ENCODE measurements around the gene TRAF3.
A peak's percentile ranks its signal among the peaks of the same experiment; 100 is the strongest.
"Not testable (repeated sequence)": the region's sequence is repeated elsewhere in the genome, so short reads cannot be mapped to it uniquely, and the experiment has no call there.

The TRAF3 gene

DNA sequence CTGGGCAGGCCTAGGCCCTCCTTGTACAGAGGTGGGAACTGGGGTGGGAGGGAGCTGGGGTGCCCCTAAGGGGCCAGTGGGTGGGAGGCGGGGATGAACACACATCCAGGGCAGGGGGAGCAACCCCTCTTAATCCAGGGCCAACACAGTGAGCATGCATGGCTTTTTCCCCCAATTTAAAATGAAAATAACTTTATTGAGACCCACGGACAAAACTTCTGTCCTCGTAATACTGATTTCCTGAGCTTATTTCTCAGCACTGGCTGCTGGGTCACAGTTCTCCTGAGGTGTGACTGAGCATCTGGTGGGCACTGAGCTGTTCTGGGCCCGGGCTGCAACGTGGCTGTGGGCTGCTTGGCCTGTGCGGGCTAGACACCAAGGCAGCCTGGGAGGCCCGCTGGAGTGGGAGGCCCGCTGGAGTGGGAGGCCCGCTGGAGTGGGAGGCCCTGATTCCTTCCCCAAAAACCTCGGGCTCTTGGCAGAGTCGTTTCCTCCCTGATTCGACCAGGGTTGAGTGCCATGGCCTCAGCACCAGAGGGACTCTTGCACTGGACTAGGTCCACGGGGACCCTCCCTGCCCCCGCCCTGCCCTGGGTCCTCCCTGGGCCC lies 24.9 kb upstream of the TRAF3 start:
- DNase-seq: no peak

DNA sequence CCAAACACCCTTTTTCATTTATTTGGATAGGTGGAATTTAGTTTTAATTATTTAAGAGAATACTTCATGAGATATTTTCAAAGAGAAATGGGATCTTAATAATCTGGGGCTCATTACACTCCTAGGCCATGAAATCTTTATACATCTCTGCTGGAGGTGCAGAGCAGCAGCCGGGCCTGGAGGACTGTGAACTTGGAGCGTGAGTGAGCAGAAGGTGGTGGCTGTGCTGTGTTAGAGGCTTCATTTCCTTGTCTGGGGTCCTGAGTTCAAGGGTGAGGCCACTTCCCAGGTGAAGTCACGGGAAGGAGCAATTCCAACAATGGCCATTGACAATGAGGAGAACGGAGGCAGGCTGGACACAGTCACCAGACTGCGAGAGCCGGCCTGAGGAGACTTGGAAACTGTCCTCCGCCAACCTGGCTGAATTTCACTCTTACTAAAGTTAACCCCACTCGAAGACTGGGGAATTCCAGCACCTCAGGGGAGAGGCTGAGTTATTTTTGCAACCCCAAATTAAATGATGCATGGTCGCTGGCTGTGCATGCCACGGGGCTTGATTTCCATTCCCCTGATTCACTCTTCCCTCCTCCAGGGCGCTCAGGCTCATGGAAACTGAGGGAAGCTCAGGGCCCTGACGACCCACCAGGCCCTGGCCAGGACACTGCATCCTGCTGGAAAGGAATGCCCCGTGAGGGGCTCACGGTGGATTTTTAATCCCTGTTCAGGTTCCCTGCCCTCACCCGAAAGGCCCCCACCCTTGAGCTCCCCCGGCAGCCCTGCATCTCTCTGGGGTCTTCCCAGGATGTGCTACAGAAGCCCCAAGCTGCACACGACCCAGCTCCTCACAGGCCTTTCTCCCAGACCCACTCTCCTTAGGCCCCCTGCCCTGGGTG lies 22.6 kb upstream of the TRAF3 start:
- no peak for DNase-seq

DNA sequence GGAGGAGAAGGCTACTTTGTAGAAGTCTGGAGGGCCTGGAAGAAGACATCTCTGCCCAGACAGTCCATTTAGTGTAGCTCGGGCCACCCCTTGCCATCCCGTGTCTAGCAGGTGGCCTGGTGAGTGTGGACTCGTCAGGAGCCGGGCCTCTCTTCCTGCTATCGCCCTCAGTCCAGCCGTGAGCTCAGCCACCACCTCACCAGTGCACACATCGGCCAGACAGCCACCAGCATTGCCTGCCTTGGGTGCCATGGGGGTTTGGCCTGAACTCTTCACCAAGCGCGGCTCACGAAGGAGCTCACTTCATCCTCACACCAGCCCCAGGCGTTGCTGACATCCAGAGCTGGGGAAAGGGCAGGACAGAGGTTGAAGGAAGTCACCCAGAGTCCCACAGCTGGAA lies 19.6 kb upstream of the TRAF3 start:
- DNase-seq: no peak

DNA sequence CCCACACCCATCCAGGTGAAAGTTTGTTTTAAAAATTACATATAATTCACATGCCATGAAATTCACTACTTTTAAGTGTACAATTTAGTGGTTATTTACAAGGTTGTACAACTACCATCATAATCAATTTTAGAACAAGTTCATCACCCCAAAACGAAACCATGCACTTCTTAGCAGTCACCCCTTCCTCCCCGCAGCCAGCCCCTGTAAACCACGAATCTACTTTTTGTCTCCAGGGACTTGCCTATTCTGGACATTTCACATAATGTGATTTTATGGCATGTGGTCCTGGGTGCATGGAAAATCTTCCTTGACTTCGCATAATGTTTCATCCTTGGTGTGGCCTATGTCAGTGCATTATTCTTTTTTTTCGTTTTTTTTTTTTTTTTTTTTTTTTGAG lies 19.2 kb upstream of the TRAF3 start:
- no peak for DNase-seq

DNA sequence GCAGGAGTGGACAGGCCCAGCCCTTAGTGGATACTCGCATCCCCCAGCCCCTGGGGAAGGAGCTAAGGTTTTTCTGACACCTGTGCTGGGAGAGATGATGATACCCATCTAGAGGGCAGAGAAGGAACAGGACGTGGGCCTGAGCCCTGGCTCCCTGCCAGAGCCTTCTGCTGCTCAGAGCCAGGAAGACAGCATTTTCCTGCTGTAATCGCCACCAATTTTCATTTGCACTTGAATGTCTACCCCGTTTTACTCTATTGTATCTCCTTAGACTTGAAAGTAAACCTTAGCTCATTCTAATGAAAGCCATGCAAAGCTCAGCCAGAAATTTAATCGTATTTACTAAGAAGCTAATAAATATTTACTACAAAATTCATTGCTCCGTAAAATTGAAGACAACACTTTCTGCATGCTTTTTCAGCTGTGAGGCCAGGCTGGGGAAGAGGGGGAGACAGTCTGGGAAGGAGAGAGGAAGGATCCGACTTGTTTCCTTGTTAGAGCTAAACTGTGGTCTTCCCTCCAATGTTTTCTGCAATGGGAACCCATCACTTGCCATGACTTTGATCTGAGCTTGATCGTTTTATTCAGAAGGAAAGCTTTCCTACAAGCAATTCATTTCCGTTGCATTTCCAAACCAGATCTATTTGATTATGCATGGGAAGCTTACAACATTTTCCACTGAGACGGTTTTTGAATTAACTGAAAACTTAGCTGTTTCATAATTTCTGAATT lies 17.6 kb upstream of the TRAF3 start:
- peak; percentile 20 for DNase-seq

DNA sequence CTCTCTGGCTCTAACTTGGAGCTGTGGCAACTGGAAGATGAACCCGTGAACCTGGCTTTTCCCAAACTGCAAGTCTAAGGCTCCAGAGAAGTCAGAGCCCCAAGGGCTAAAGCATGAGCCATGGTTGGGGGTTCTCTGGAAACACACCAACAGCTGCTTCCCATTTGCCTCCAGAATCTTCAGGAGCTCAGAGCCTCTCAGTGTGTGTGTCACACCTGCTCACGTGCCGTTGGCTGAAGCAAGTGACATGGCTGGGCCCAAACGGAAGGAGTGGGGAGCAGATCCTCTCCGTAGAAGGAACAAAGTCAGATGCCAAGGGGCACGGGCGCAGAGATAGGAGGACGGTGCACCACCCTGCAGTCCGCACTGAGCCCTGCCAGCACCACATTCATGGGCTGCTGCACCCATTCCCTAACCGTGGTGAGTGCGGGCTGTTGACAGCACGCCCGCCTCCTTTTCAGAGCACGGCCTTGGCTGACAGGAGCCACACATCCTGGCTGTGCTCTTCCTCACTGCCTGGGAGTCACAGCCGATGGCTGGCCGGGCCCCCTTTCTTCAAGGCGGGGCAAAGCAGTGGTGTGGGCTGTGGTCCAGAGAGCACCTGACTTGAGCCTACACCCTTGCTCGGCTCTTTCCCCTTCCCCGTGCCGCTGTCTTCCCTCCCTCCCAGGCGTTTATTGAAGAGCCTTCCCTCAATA lies 16.6 kb upstream of the TRAF3 start:
- DNase-seq: no peak

DNA sequence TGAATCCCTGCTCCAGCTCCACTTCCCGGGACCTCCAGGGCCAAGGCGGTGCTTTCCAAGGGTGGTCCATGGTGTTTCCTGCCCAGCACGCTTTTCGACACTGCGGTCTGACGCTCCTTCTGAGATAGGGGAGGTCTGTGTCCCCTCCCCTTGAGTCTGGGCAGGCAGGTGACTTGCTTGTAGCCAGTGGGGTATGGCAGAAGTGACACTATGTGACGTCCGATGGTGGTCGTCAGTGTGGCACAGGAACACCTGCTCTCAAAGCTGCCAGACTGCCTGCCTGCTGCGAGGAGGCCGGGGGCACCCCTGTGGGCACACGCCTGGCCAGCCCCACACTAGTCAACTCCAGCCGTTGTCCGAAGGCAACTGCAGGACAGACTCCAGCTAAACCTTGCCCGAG lies 16.0 kb upstream of the TRAF3 start:
- no peak for DNase-seq

DNA sequence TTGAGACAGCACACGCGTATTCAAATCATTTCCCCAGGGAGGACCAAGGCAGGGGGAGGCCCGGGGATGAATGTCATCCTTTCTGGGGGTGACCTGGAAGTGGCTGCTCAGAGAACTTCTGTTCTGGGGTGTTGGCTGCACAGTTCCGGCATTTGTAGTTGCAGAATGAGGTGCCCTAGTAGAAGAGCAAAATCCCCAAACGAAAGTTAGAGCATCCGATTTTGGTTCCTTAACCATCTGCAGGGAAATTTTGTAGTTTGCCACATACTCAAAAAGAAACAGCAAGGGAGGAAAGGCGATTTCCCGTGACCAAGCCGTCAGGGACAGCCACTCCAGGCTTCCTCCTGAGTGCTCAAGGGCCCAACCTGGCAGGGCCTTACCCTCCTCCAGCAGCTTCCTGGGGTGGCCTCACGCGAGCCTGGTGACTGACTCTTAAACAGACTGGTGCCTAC lies 13.0 kb upstream of the TRAF3 start:
- no peak for DNase-seq

DNA sequence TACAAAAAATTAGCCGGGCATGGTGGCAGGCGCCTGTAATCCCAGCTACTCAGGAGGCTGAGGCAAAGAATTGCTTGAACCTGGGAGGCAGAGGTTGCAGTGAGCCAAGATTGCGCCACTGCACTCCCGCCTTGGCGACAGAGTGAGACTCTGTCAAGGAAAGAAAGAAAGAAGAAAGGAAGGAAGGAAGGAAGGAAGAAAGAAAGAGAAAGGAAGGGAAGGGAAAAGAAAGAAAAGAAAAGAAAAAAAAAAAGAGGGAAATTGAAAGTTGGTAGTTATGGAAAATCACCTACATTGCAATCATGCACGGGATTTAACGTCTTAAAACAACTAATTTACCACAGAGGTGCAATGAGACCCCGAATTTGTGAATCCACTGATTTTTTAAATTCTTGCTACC lies 11.5 kb upstream of the TRAF3 start:
- DNase-seq: not testable (repeated sequence)

DNA sequence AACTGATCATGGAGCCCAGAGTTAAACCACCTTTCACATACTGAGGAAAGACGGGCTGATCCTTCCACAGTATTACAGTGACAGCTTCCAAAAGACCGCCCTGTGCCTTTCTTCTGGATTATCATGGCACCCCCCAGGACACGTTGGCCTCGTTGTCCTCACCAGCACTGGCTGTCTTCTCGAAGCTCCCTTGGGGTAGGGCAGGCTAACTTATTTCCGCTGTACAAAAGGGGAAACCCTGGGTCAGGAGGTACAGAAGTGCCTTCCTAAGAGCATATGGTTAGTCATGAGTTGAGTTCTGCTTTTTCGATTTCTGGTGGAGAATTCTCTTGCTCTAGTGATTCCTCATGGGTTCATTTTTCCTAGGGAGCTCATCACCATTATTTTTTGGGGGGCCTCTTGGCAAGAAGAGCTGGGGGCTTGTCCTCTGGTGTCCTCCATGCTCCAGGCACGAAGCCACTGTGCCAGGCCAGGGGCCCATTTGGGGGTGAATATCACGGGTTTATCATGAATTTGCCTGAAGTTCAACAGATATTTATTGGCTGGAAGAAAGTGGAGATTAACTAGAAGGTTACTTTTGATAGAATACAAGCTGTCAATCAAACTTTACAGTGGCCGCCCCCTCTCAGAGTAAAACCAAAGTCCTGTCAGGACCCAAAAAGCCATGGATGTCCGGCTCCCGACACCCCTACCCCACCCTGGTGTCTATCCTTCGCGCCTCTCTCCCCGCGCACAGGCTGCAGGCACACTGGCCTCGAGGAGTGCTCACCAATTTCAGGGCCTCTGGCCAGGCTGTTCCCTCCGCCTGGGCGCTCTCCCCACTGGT lies 8.8 kb upstream of the TRAF3 start:
- no peak for DNase-seq

DNA sequence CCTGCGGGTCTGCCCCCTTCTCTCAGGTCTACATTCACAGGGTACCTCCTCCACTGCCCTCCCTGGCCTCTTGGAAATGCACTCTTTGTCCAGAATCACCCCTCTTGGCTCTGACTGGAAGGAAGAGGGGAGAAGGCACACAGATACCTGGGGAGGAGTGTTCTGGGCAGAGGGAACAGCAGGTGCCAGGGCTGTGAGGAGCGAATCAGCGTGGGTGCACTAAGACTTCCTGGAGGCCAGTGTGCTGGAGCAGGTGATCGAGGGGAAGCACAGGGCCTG lies 8.3 kb upstream of the TRAF3 start:
- DNase-seq: no peak

DNA sequence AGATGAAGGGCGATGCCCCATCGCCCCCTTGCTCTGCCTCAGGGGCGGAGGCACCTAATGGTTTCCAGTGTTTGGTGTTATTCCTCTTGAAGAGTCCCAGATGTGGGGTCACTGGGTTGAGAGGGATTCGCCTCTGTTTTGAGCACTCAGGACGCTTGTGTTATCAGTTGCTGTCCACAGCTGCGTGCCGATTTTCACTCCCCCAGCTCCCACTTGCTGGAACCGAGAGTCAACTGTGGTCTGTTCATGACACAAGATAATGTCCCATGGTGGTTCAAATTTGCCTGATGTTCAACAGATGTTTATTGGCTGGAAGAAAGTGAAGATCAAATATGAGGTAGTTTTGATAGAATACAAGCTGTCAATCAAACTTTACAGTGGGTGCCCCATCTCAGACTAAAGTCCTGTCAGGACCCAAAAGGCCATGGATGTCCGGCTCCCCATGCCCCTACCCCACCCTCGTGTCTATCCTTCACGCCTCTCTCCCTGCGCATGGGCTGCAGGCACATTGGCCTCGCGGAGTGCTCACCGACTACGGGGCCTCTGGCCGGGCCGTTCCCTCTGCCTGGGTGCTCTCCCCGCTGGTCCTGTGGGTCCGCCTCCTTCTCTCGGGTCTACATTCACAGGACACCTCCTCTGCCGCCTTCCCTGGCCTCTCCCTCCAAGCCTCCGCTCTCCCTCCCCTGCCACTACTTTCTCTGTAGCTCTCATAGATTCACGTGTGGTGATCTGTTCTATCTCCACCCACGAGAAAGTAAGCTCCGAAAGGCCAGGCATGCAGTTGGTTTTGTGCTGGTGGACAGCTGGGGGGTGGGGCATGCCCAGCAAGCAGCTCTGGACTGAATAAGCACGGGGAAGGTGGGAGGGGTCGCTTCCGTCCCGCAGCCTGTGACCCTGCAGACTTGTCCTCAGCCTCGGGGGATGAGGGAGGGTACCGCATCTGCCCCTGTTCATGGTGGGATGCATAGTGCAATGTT lies 6.8 kb upstream of the TRAF3 start:
- no peak for DNase-seq

DNA sequence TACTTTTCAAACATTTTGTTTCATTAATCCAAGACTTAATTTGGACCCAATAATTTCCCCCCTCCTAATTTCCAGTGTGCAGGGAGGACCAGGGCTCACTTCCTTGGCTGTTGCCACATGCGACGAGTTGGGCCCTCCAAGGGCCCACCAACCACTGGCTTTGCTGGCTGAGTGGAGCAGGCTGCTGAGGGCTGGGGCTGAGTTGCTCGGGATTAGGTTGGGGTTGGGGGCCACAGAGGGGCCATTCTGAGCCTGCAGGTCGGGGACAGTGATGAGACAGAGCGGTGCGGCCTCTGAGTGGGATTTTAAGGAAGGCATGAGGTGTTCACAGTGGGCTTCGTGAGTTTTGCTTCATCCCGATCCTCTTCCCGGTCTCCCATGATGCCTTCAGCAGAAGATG lies 6.1 kb upstream of the TRAF3 start:
- DNase-seq: no peak

DNA sequence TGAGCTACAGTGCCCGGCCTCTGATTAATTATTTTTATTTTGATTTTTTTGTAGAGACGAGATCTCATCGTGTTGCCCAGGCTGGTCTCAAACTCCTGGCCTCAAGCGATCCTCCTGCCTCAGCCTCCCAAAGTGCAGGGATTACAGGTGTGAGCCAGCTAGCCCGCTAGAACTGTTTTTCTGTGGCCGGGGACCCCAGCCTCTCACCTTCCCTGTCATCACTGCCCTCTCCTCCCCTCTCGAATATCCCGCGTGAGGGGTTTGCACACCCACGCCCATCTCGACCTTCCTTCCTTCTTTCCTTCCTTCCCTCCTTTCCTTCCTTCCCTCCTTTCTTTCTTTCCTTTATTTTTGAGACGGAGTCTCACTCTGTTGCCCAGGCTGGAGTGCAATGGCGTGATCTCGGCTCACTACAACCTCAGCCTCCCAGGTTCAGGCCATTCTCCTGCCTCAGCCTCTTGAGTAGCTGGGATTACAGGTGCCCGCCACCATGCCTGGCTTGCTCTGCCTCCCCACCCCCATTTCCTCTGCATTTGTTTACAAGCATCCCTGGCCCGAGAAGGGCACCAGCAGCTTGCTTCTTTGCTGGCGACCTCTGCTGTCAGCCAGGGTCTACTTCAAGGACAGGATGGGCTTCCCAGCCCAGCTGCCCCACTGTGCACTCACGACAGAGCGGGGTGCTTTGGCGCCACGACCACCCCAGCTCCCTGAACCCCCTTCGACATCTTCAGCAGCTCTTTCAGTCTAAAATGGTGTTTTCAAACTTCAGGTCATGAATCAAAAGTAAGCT lies 4.3 kb upstream of the TRAF3 start:
- DNase-seq: peak; percentile 6

DNA sequence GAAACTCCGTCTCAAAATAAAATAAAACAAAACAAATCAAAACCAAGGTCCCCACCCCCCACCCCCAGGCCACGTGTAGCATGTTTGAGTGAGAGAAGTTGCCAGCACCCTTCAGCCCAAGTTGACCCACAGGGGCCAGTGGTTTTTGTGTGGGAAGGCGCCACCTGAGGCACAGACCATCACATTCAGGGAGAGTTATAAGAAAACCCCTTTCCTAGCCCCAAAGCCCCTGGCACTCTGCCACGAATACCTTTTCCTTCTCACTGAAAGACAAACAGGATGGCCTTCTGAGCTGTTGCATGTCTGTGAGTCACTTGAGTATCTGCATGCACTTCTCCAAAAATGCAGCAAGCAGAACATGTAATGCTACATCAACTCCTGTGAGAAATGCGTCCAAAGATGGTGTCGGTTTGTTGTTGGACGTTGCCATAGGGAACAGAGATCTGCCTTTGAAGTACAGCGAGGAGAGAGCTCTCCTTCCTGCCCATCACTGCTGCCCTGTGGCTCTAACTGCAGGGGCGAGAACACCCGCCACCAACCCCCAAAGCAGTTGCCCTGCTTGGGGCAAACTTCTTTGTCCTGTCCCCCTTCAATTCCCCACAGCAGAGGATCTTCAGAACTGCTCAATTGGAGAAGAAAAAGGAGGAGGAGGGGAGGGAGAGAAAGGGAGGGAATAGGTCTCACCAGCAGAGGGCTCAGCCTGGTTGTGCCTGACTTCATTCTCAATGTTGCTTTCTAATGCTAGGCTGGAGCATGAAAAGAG lies 2.7 kb upstream of the TRAF3 start:
- peak; percentile 74 for DNase-seq

DNA sequence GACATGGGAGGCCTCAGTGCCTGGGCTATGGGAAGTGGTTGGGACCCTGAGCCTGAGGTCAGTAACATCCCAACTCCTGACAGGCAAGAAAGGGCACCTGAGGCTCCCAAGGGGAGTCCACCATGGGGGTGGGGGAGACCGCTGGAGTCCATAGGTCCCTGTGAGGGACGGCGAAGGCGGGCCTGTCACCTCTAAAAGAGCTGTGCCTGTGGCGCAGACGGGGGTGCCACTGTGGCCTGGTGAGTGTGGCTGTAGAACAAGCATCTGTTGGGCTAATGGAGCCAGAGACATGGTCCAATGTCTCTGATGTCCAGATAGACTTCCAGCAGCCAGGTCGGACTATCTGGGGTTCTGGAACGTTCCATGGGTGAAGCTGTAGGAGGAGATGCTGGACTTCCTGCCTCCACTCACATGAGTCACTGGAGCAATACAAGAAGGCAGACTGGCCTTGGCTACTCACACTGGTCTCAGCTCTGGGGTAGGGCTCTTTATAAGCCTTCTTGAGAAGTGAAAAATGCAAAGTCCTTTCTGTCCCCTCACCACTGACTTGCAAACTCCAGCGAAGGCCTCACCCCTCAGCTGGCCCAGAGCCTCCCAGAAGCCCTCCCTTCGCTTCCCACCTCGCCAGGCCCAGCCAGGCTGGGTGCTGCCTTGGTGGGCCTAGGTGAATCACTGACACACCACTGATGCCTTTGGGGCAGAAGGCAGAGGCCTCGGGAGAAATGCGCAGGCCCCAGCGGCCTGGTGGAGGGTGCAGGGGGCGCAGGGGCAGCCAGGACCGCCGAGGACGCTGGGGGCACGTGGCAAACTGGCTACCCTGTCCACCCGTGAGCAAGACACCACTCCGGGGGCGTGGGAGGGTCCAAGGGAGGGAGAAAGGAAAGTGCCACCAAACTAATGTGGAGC lies 1.1 kb upstream of the TRAF3 start:
- DNase-seq: no peak

DNA sequence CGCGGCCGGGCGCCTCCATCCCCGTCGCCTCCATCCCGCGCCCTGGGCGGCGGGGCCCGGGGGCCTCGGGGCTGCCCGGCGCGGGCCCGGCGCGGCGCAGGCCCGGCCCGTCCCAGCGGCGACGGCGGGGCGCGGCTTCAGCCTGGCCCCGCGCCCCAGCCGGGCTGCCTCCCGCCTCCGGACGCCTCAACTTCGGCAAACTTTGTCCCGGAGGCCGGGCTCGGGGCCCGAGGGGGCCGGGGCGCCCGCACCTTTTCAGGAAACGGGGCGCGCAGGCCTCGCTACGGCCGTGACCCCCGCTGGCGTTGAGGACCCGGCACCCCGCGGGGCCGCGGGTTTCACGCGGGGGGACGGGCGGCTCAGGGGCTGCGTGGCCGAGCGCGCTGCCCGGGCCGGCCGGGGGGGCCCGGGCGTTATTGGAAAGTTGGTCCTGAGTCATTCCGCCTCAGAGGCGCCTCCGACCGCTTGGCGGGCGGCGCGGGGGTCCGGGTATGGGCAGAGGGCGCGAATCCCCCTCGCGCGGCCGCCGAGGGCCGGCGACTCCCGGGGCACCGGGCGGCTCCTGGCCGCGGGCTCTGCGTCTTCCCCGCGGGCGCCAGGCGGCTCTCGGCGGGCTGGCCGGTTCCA lies 575 bp downstream of the TRAF3 start:
- no peak for DNase-seq

All from DMS 273 treated with DMSO at 0.1 percent for 48 hours (cell line).